Nephron progenitor cell (in vitro differentiated cells): ENCODE measurements around the gene ERAS.

Experiments used
- DNase-seq: peaks from one replicate; pipeline ENCODE4 v3.0.0; 2021
- H3K27ac Mint-ChIP-seq: 2 replicates; pipeline ENCODE4 v1.8.0; 2021; ENCODE audit warnings: mild to moderate bottlenecking, moderate library complexity, mixed read lengths
- H3K27me3 Mint-ChIP-seq: 2 replicates; pipeline ENCODE4 v1.8.0; 2021; ENCODE audit warnings: mild to moderate bottlenecking, low read depth, mixed read lengths; ENCODE audit not compliant: poor library complexity
- H3K36me3 Mint-ChIP-seq: 2 replicates; pipeline ENCODE4 v1.8.0; 2021; ENCODE audit warnings: low read depth, mixed read lengths
- H3K4me1 Mint-ChIP-seq: 2 replicates; pipeline ENCODE4 v1.8.0; 2021; ENCODE audit warnings: mixed read lengths
- H3K4me3 Mint-ChIP-seq: 2 replicates; pipeline ENCODE4 v1.8.0; 2021; ENCODE audit warnings: mild to moderate bottlenecking, moderate library complexity, mixed read lengths
- H3K9me3 Mint-ChIP-seq: 2 replicates; pipeline ENCODE4 v1.8.0; 2021; ENCODE audit warnings: mild to moderate bottlenecking, moderate library complexity, mixed read lengths
- CTCF ChIP-seq: fragments of 200-600 bp; sonication (generic); IDR thresholded peaks from 2 replicates; pipeline ENCODE4 v1.5.0; 2021; ENCODE audit warnings: antibody characterized with exemption

ERAS gene

GRCh38 chrX:48787505-48788443 is 38.5 kb upstream of the ERAS start:
- no peak for TF ChIP-seq CTCF
- Mint-ChIP-seq H3K27me3 (peaks cover 30% of the 10 kb centered on the region), H3K27ac (no peak overlapping the region), H3K4me3 (no peak overlapping the region), H3K4me1 (no peaks in the 10 kb centered on the region), H3K9me3 (peaks cover 54% of the 10 kb centered on the region), H3K36me3 (no peaks in the 10 kb centered on the region)
- DNase-seq: no peak

- Mint-ChIP-seq H3K4me1 (peaks cover 5% of the 10 kb centered on the region), H3K27me3 (peaks cover 30% of the 10 kb centered on the region), H3K9me3 (peaks cover 62% of the 10 kb centered on the region), H3K27ac (no peak overlapping the region), H3K36me3 (no peaks in the 10 kb centered on the region), H3K4me3 (no peak overlapping the region)
- no peak for DNase-seq
- TF ChIP-seq CTCF: no peak
Measured at GRCh38 chrX:48789366-48790220, 36.7 kb upstream of the ERAS start.

- no peak overlapping the region for H3K27ac Mint-ChIP-seq
- H3K27me3 Mint-ChIP-seq: peaks cover 30% of the 10 kb centered on the region
- H3K4me1 Mint-ChIP-seq: peaks cover 8% of the 10 kb centered on the region
- DNase-seq: no peak
- peaks cover 58% of the 10 kb centered on the region for H3K9me3 Mint-ChIP-seq
- no peaks in the 10 kb centered on the region for H3K36me3 Mint-ChIP-seq
- no peak for TF ChIP-seq CTCF
- H3K4me3 Mint-ChIP-seq: no peak overlapping the region
Measured at GRCh38 chrX:48790477-48790876, 35.8 kb upstream of the ERAS start.

GRCh38 chrX:48791063-48791820 is 35.1 kb upstream of the ERAS start:
- Mint-ChIP-seq H3K4me3 (no peak overlapping the region), H3K27me3 (peaks cover 30% of the 10 kb centered on the region), H3K36me3 (no peaks in the 10 kb centered on the region), H3K9me3 (peaks cover 60% of the 10 kb centered on the region), H3K27ac (no peak overlapping the region), H3K4me1 (peaks cover 8% of the 10 kb centered on the region)
- no peak for TF ChIP-seq CTCF
- DNase-seq: no peak

- Mint-ChIP-seq H3K4me3 (no peak overlapping the region), H3K27me3 (peaks cover 22% of the 10 kb centered on the region), H3K4me1 (peaks cover 8% of the 10 kb centered on the region), H3K9me3 (peaks cover 57% of the 10 kb centered on the region), H3K36me3 (no peaks in the 10 kb centered on the region), H3K27ac (no peak overlapping the region)
- TF ChIP-seq CTCF: no peak
- no peak for DNase-seq
Measured at GRCh38 chrX:48792219-48792618, 34.1 kb upstream of the ERAS start.
